ENCODE measurements around the gene CACNB4. TPM values are rescaled to one million over a fixed set of nuclear protein-coding genes. Genes with fewer than 3 reads are reported as not detected.

Gene CACNB4
- total and polyA plus RNA-seq, 8 donors, result under 0.01 to 6.4 (median 1.0) TPM

- DNase-seq, result peak in 1 of 2 donors; percentile 49
- WGBS, 5 donors, result 14 to 17% (median 16%) methylated on average over 19 of the region's 19 CpGs
- TF ChIP-seq POLR2AphosphoS5 (IDR thresholded peaks at IDR 0.05) (no peak), POLR2A (IDR thresholded peaks at IDR 0.05) (no peak), EP300 (IDR thresholded peaks at IDR 0.05) (no peak), CTCF (IDR thresholded peaks at IDR 0.05) (no peak)
These were observed 665 bp upstream of the CACNB4 start for GRCh38 chr2:152099367-152100050.

GRCh38 chr2:152097801-152098495 is 896 bp downstream of the CACNB4 start:
- H3K4me1 ChIP-seq, result peaks cover 20 to 28% (median 23%) of the 10 kb centered on the region in 4 donors
- H3K4me3 ChIP-seq, result peak overlapping the region; percentile 65 to 79 (median 74)
- peak; percentile 34 to 63 for DNase-seq
- no peaks in the 10 kb centered on the region for H3K36me3 ChIP-seq
- TF ChIP-seq POLR2A (IDR thresholded peaks at IDR 0.05), result no peak
- no peak for TF ChIP-seq CTCF (IDR thresholded peaks at IDR 0.05)
- no peak for TF ChIP-seq EP300 (IDR thresholded peaks at IDR 0.05)
- TF ChIP-seq POLR2AphosphoS5 (IDR thresholded peaks at IDR 0.05), result no peak
- 0 to 2% (median 1%) methylated on average over 37 to 52 of the region's 52 CpGs for WGBS, 5 donors
- H3K27me3 ChIP-seq, result peaks cover 0 to 45% (median 21%) of the 10 kb centered on the region in 3 donors
- no peaks in the 10 kb centered on the region for H3K9me3 ChIP-seq
- intact Hi-C loops (cut with DNase I; ENCODE audit: low total_unique reads), result no loop called here
- H3K27ac ChIP-seq, result peak overlapping the region; percentile 28 to 58 (median 36)

More at GRCh38 chr2:152099367-152100050, 665 bp upstream of the CACNB4 start:
- no peaks in the 10 kb centered on the region for H3K9me3 ChIP-seq
- H3K36me3 ChIP-seq, result no peaks in the 10 kb centered on the region
- peak overlapping the region; percentile 65 to 79 (median 74) for H3K4me3 ChIP-seq
- intact Hi-C loops (cut with DNase I; ENCODE audit: low total_unique reads), result no loop called here
- H3K27me3 ChIP-seq, result peaks cover 0 to 45% (median 21%) of the 10 kb centered on the region in 3 donors
- H3K4me1 ChIP-seq, result peaks cover 20 to 28% (median 23%) of the 10 kb centered on the region in 4 donors
- H3K27ac ChIP-seq, result no peak overlapping the region

- peak in 1 of 2 donors; percentile 49 for DNase-seq
- H3K36me3 ChIP-seq, result no peaks in the 10 kb centered on the region
- intact Hi-C loops (cut with DNase I; ENCODE audit: low total_unique reads), result no loop called here
- H3K9me3 ChIP-seq, result no peaks in the 10 kb centered on the region
- H3K27me3 ChIP-seq, result peaks cover 0 to 45% (median 21%) of the 10 kb centered on the region in 3 donors
- peak overlapping the region; percentile 33 to 58 (median 44) for H3K27ac ChIP-seq
- TF ChIP-seq EP300 (IDR thresholded peaks at IDR 0.05), result no peak
- TF ChIP-seq CTCF (IDR thresholded peaks at IDR 0.05), result no peak
- no peak for TF ChIP-seq POLR2A (IDR thresholded peaks at IDR 0.05)
- TF ChIP-seq POLR2AphosphoS5 (IDR thresholded peaks at IDR 0.05), result no peak
- H3K4me3 ChIP-seq, result peak overlapping the region; percentile 65 to 79 (median 74)
- peaks cover 20 to 28% (median 23%) of the 10 kb centered on the region in 4 donors for H3K4me1 ChIP-seq
- WGBS, 5 donors, result 4 to 16% (median 9%) methylated on average over 13 of the region's 13 CpGs
These were observed 1.5 kb downstream of the CACNB4 start for GRCh38 chr2:152097290-152097800.

GRCh38 chr2:152095146-152095545 is 3.7 kb downstream of the CACNB4 start:
- intact Hi-C loops (cut with DNase I; ENCODE audit: low total_unique reads), result no loop called here
- DNase-seq, result no peak
- TF ChIP-seq POLR2AphosphoS5 (IDR thresholded peaks at IDR 0.05) (no peak), POLR2A (IDR thresholded peaks at IDR 0.05) (no peak), EP300 (IDR thresholded peaks at IDR 0.05) (no peak)
- Histone ChIP-seq H3K27me3 (peaks cover 0 to 23% (median 14%) of the 10 kb centered on the region in 3 donors), H3K4me3 (no peak overlapping the region), H3K4me1 (peaks cover 20 to 28% (median 23%) of the 10 kb centered on the region in 4 donors), H3K27ac (no peak overlapping the region), H3K36me3 (no peaks in the 10 kb centered on the region), H3K9me3 (no peaks in the 10 kb centered on the region)
- WGBS, 5 donors, result 42 to 66% (median 59%) methylated on average over 1 of the region's 1 CpG
